ENCODE data around the gene ANTXRL. TPM values are rescaled to one million over a fixed set of nuclear protein-coding genes. Genes with fewer than 3 reads are reported as not detected.

Gene ANTXRL
- 0.12 to 0.52 TPM (median 0.22 TPM) in 5 replicates for total RNA-seq (2022; extraction: Qiagen RNA extraction)

GRCh38 chr10:46286991-46287693 is at the start of gene ANTXRL:
TSS of gene ANTXRL (plus strand) at chr10:46286997. CDS start at chr10:46287263, 266 bp downstream.

GRCh38 chr10:46375406-46375805 is 88.6 kb downstream of the ANTXRL start, which contains the start of gene ANXA8L1:
TSS of gene ANXA8L1 (plus strand) at chr10:46375776. CDS start at chr10:46375852, 76 bp downstream.

Other genes with a start within 250 kb of the ANTXRL start
- gene MSMB, start 240.7 kb upstream of the ANTXRL start, total RNA-seq (2022; extraction: Qiagen RNA extraction): not detected in 5 replicates
- gene ANXA8L1, start 88.8 kb downstream of the ANTXRL start, total RNA-seq (2022; extraction: Qiagen RNA extraction): 86.4 to 129 TPM (median 111 TPM) in 5 replicates
- 28.7 to 50.0 TPM (median 40.4 TPM) in 5 replicates for gene NPY4R, start 179.0 kb downstream of the ANTXRL start, total RNA-seq (2022; extraction: Qiagen RNA extraction)

Data from A549 treated with CORT108297 at 1 μM for 4 hours (cell line).